ENCODE measurements around the gene ITPR2. TPM values are rescaled to one million over a fixed set of nuclear protein-coding genes. Genes with fewer than 3 reads are reported as not detected.

The ITPR2 gene
- total and polyA plus RNA-seq, 2 of the 8 experiments (the other 6 are each of a cell fraction or from before 2014, with no cell fraction given): 4.1 to 48.3 TPM

DNA sequence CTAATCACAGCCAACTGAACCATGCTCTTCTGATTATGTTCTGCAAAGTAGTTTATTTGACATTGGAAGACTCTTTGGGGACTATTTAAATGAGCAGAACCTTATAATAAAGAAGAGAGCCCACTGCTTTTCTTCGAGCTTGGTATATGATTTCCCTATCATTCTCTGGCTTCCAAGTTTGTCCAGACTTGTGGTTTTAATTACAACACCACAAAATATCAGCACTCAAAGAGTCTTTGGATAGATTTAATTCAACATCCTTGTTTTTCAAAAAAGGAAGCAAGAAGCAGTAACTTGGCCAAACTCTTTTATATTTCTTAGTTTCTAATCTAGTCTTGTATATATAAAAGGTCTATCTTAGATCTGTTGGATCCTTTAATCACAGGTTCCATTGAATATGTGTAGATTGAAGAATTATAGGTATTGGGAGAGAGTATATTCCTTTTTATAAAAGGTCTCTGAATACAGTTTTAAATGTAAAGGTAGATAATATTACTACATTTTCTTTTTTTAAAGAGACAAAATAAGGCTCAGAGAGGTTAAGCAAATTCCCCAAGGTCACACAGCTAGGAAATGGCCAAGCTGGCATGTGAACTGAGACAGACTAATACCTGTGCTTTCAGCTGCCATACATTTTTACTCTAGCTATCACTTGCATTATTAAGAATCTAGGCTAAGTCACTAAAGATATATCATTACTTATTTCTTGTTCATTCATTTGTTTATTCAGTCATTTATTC lies 464.8 kb downstream of the ITPR2 start (continued):
- TF ChIP-seq PHF8 (conservative IDR thresholded peaks at IDR 0.05; ENCODE audit: low read depth, low read length) (no peak), GTF2F1 (IDR thresholded peaks at IDR 0.05; ENCODE audit: borderline replicate concordance, low read depth, low read length) (no peak), EP300 (IDR thresholded peaks at IDR 0.05; ENCODE audit: borderline replicate concordance in 1 of 2, low read depth in 2 of 2, low read length in 2 of 2) (no peak), KDM5A (IDR thresholded peaks at IDR 0.05; ENCODE audit: low read length) (no peak), BCL11A (IDR thresholded peaks at IDR 0.05; ENCODE audit: low read depth in 2 of 2, low read length in 2 of 2) (no peak), CBX5 (IDR thresholded peaks at IDR 0.05; ENCODE audit: low read depth, low read length) (no peak), TCF12 (IDR thresholded peaks at IDR 0.05; ENCODE audit: low read depth, low read length) (no peak)
- TF ChIP-seq, protein P1, sequence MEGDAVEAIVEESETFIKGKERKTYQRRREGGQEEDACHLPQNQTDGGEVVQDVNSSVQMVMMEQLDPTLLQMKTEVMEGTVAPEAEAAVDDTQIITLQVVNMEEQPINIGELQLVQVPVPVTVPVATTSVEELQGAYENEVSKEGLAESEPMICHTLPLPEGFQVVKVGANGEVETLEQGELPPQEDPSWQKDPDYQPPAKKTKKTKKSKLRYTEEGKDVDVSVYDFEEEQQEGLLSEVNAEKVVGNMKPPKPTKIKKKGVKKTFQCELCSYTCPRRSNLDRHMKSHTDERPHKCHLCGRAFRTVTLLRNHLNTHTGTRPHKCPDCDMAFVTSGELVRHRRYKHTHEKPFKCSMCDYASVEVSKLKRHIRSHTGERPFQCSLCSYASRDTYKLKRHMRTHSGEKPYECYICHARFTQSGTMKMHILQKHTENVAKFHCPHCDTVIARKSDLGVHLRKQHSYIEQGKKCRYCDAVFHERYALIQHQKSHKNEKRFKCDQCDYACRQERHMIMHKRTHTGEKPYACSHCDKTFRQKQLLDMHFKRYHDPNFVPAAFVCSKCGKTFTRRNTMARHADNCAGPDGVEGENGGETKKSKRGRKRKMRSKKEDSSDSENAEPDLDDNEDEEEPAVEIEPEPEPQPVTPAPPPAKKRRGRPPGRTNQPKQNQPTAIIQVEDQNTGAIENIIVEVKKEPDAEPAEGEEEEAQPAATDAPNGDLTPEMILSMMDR (IDR thresholded peaks at IDR 0.05; ENCODE audit: control extremely low read depth in 1 of 3, insufficient read depth in 1 of 3, low read depth in 1 of 3, low read length in 3 of 3): no peak
